G401.6 (cell line): Measurements from ENCODE around the gene KLRG1.
A peak's percentile ranks its signal among the peaks of the same experiment; 100 is the strongest.

Experiments used
- FAIRE-seq: peaks from 2 replicates; lab custom pipeline; 2012; peaks lifted over from hg19 to GRCh38; lab: Jason Lieb, UNC

Gene KLRG1

DNA sequence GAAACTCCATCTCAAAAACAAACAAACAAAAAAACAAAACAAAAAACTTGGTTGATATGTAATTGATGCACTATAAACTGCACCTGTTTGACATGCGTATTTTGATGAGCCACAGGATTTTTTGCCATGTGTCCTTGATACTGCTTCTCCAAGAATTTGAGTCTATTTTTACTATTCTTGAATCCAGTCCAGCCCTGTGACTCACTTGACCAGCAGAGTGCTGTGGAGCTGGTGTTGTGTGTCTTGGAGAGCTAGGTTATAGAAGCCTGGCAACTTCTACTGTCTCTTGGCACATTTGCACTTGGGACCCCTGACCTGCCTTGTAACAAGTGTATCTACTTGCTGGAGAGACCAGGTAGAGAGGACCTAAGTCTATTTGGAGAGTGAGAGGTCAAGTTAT lies 52.0 kb downstream of the KLRG1 start:
- FAIRE-seq = no peak

DNA sequence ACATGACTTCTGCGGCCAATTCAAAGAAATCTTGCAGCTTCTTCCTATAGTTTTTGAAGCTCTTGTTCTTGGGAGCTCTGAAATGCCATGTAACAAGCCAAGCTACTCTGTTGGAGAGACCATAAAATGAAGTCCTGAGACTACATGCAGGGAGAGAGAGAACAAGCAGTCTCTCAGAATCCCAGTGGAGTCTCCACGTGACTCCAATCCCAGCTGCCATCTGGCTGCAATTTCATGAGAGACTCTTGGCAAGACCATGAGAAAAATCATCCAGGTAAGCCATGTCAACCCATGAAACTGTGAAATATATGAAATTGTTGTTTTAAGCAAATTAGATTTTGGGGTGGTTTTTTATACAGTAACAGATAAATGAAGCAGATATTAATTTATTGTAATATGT lies 54.4 kb downstream of the KLRG1 start:
- no peak for FAIRE-seq

DNA sequence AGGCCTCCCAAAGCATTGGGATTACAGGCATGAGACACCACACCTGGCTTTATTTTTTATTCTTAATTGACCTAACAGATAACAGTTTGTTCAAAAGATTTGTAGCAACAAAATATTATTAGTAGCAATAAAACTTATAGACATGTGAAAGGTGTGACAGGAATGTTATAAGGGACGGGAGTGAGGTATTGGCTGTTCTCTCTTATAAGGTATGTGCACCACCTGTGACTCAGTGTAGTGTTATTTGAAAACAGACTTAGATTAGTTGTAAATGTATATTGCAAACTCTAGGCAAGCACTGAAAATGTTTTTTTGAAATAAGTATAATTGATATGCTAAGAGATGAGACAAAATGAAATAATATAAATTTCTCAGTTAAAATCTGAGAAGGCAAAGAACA lies 57.8 kb downstream of the KLRG1 start:
- FAIRE-seq = no peak

DNA sequence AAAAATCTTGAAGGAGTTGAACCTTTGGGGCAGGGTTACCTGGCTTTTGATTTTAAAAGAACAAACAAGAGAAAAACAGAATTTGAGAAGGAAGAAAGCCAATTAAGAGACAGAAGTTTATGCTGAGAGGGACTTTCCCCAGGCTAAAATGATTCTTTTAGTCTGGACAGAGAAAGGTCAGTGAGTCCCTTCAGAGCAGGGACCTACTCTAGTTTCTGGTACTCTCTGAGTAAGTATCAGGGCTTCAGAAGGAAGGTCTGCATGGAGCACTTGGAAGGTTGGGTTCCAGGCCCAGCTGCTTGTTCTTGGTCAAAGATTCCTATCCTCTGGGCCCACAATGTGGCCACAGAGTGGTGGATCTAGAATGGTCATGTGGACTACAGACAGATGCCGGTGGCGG lies 59.6 kb downstream of the KLRG1 start:
- FAIRE-seq = no peak

DNA sequence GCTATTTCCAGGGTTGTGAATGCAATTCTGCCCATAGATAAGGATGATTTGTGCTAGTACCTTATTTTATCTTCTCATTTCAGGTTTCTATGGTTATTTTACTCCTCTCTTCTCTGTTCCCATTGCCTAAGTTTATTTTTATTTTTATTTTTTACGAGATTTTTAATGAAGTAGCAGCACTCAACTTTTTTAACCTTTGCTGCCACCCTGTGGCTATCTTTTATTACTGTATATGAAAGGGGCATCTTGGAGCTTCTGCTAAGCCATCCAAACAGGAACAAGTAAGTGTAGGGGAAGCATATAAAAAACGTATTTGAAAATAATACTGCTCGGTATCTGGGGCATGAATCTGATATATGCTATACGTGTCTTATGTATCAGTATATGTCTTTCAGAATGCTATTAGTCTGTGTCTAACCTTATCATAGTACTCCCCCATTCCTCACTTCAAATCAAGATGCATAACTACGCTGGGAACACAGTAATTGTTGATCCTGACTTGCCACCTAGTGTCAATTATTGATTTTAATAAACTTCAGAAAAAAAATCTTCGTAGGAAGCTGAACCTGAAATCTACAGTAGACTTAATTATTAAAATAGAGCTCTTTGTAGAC lies 60.3 kb downstream of the KLRG1 start:
- peak; percentile 90 for FAIRE-seq

DNA sequence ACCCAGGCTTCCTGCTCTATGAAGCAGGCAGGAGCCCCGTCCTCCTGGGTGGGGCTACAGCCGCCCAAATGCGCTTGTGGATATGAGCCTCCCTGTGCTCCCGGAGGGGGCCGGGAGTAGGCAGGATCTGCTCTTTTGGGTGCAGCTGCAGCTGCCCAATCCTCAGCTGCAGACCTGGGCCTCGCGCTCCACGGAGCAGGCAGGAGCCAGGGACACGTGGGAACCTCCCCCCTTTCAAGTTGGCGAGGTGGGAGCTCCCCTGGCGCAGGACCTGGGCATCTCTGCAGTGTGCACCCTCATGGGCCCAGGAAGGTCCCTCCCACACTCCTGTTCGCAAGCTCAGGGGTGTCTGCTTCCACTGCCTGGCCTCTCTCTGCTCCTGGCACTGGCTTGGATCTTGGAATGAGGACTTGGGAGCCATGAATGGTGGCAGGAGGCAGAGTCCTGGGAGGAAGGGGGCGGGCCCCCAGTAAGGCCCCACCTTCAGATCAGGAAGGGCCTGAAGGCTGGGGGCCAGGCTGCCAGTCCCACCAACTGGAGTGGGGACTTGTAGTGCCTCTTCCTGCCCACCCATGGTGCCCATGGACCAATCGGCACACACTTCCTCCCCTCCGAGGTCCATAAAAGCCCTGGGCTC lies 61.3 kb downstream of the KLRG1 start:
- no peak for FAIRE-seq

DNA sequence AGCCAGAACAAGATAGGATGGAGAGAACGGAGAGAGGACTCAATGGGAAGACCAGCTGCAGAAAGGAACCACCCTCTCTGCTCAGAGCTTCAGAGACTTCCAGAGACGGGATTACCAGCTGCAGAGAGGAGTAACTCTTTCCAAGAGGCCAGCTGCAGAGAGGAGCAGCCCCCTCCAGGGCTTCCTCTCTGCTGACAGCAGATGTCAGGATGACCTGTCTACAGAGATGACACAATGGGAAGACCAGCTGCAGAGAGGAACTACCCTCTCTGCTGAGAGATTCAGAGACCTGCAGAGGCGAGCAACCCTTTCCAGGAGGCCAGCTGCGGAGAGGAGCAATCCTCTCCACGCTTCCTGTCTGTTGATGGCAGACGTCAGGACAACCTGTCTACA lies 61.8 kb downstream of the KLRG1 start:
- FAIRE-seq = no peak

DNA sequence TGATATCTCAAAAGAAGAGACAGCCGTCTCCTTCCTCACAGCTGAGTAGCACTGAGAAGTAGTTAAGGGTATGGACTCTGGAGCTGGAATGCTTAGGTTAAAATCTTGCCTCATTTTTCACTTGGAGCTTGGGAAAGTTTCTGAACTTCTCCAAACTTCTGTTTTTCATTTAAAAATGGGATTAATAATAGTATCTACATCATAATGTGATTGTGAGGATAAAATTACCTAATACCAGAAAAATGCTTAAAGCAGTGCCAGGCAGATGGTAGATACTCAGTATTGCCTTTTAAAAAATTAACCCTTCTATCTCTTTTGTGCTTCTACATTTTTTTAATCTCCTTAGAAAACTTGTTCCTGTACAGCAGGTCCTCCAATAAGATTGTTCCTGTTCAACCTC lies 63.3 kb downstream of the KLRG1 start:
- no peak for FAIRE-seq
